LNCaP clone FGC (cell line): ENCODE measurements around the gene AACS.
"Not testable (repeated sequence)": the region's sequence is repeated elsewhere in the genome, so short reads cannot be mapped to it uniquely, and the experiment has no call there.

Experiments used
- DNase-seq: peaks from one replicate; pipeline ENCODE4 v3.0.0-alpha.2; 2011; ENCODE audit warnings: low read depth
- H3K4me3 ChIP-seq: 2 replicates; pipeline ENCODE4 v1.5.1; 2011; ENCODE audit warnings: mild to moderate bottlenecking, low read depth, low read length, control low read depth
- CTCF ChIP-seq: IDR thresholded peaks from 2 replicates; pipeline ENCODE4 v1.5.1; 2012; ENCODE audit warnings: mild to moderate bottlenecking; ENCODE audit not compliant: control insufficient read depth, insufficient read depth; ENCODE audit errors: extremely low read depth

The AACS gene

GRCh38 chr12:125079084-125079483 lies 13.8 kb downstream of the AACS start:
- no peak overlapping the region for H3K4me3 ChIP-seq
- no peak for TF ChIP-seq CTCF
- DNase-seq = no peak

DNA sequence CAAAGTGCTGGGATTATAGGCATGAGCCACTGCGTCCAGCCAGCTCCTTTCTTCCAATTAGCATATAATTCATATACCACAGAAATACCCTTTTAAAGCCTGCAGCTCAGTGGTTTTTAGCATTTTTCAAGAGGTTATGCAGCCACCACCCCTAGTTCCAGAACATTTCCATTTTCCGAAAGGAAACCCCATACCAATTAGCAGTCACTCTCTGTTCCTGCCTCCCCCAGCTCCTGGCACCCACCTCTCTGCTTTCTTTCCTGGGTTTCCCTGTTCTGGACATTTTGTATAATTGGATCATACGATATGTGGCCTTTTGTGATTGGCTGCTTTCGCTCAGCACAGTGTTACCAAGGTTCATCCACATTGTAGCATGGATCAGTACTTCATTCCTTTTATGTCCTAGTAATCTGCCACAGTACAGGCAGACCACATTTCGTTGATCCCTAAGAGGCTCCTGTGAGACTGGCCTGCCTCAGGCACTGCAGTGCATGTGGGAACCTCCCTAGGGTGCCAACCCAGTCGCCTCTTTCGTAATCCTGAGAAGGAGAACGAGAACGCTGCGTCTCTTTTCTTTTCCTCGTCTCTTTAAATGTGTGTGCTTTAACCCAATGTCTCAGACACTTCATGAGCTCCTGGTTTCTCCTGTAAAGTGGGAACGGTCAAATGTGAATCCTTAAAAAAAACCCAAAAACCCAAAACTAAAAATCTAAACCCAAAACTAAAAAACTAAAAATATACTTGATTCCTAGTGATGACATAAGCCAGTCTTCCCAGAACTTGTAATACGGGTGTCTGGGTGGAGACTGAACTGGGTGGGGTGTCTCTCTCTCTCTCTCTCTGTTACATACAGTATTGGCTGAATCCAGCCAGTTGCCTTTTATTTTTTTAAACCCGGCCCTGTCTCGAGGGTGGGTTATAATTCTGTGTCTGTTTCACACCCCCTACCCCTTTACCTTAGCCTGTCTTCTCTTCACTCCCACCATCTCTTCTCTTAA lies 14.7 kb downstream of the AACS start:
- TF ChIP-seq CTCF = no peak
- no peak overlapping the region for H3K4me3 ChIP-seq
- DNase-seq = no peak

DNA sequence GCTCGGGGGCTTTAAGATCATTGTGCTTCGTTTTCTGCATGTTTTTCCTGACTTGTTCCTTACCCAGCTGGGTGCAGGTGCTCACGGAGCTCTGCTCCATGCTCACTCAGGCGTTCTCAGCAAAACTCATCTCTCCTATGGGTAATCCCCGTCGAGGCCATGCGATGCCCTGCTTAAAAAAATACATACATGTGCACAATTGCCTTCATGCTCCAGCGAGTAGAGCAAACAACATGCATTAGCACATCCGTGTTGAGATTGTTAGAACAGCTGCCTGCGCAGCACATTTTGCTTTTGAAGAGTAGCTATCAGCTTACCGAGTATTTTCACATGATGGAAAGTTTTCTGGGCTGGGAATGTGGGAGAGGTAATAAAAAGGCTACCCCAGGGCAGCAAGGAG lies 16.2 kb downstream of the AACS start:
- H3K4me3 ChIP-seq = no peak overlapping the region
- no peak for TF ChIP-seq CTCF
- DNase-seq = no peak

- no peak overlapping the region for H3K4me3 ChIP-seq
- no peak for DNase-seq
- no peak for TF ChIP-seq CTCF
These were observed 17.8 kb downstream of the AACS start for GRCh38 chr12:125083072-125083471.

- not testable (repeated sequence) for DNase-seq, H3K4me3 ChIP-seq
These were observed 23.0 kb downstream of the AACS start for GRCh38 chr12:125088199-125088598.

- H3K4me3 ChIP-seq = no peak overlapping the region
- no peak for DNase-seq
- no peak for TF ChIP-seq CTCF
These were observed 23.8 kb downstream of the AACS start for GRCh38 chr12:125089083-125089482.

GRCh38 chr12:125089626-125090025 lies 24.4 kb downstream of the AACS start:
- DNase-seq = no peak
- no peak overlapping the region for H3K4me3 ChIP-seq
- TF ChIP-seq CTCF = no peak
